GM19324 (cell line): ENCODE data around the gene PLLP.

ENCODE experiments used
- ATAC-seq: cut with Tn5 transposase; IDR thresholded peaks from one replicate; pipeline ENCODE4 v1.9.1; 2021; ENCODE audit warnings: mild to moderate bottlenecking, moderate library complexity; ENCODE audit not compliant: unreplicated experiment, low FRiP score

The PLLP gene, protein sequence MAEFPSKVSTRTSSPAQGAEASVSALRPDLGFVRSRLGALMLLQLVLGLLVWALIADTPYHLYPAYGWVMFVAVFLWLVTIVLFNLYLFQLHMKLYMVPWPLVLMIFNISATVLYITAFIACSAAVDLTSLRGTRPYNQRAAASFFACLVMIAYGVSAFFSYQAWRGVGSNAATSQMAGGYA

DNA sequence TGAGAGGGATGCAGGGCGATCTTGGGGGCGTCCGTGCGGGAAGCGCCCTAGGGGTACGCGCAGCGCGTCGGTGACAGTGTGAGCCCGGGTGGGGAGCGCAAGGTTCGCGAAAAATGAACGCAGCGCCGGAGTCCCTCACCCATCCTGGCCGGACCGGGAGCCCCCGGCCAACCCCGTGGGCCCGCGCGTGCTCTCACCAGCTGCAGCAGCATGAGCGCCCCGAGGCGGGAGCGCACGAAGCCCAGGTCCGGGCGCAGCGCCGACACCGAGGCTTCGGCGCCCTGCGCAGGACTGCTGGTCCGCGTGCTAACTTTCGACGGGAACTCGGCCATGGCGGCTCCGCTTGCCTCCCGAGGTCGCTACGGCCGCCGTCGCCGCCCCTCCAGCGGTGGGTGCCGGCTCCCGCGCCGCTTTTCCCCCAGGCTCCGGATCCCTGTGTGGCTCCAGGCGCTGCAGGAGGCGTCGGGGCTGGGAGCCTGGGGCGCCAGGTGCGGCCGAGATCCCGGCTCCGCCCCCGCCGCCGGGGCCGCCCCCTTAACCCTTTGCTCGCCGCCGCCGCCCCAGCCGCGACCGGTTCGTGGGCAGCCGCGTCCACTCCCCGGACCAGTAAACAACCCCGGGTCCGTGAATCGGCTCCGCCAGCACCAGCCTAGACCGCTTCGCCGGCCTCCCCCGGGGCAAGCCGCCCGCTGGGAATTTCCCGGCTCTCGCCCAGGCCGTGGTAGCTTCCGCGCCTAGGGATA lies at the start of gene PLLP:
TSS of gene PLLP (minus strand) at position 464 of the 743 bp plus-strand sequence. CDS start at position 332, 132 bp downstream.
- ATAC-seq, result no peak

GRCh38 chr16:57333402-57333801 lies 48.9 kb upstream of the PLLP start:
- ATAC-seq, result no peak

DNA sequence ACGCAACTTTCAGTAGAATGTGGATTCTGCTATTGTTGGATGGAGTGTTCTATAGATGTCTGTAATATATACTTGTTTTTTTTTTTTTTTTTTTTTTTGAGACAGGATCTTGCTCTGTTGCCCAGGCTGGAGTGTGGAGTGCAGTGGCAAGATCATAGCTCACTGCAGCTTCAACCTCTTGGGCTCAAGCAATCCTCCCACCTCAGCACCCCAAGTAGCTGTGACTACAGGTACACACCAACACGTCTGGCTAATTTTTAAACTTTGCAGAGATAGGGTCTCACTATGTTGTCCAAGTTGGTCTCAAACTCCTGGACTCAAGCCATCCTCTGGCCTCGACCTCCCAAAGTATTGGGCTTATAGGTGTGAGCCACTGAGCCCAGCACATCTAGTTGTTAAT lies 46.9 kb upstream of the PLLP start:
- no peak for ATAC-seq

DNA sequence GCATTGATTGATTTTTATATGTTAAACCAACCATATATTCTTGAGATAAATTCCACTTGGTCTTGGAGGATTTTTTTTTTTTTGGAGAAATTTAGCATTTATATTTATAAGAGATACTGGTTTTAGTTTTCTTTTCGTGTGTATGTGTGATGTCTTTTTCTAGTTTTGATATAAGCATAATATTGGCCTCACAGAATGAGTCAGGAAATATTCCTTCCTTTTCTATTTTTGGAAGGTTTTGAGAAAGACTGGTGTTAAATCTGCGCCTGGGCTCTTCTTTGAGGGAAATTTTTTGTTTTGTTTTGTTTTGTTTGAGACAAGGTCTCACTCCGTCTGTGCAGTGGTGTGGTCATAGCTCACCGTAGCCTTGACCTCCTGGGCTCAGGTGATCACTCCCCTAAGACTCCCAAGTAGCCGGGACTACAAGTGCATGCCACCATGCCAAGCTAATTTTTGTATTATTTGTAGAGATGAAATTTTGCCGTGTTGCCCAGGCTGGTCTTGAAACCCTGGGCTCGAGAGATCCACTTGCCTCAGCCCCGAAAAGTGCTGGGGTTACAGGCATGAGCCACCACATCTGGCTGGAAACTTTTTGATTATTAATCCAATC lies 45.4 kb upstream of the PLLP start:
- no peak for ATAC-seq

DNA sequence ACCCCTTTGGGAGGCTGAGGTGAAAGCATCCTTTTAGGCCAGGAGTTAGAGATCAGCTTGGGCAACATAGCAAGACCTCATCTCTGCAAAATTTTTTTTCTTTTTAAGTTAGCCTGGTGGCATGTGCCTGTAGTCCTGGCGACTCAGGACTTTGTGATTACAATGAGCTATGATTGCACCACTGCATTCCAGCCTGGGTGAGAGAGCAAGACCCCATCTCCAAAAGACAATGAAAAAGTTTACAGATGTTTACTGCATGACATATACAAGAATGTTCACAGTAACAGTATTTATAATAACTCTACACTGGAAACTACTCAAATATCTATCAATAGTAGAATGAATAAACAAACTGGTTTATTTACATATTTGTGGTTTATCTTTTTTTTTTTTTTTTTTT lies 41.0 kb upstream of the PLLP start:
- ATAC-seq, result no peak

DNA sequence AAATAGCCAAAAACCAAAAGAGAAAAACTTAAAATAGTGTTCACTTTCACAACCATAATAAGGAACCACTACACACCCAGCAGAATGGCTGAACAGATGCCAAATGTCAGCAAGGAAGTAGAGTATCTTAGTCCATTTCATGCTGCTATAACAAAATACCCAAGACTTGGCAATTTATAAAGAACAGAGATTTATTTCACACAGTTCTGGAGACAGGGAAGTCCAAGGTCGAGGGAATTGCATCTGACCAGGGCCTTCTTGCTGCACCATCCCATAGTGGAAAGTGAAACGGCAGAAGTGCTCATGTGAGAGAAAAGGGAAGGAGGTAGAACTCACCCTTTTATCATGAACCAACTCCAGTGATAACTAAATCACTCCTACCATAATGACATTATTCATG lies 40.3 kb upstream of the PLLP start:
- no peak for ATAC-seq

DNA sequence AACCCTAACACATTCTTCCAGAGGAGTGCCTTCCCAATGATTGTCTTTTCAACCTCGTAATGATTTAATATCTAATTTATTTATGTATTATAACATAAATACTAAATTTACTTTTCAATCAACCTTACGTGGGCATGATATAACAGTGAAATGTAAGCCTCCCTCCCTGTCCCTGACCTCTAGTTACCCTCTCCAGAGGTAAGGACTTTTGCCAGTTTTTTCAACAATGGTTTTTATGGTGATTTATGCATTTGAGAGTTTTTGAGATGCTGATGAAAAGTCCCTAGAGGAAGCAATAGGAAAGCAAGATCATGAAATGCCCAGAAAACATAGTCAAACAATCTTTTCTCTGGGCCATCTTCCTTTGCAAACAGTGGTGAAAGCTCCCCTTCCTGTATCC lies 35.2 kb upstream of the PLLP start:
- no peak for ATAC-seq

GRCh38 chr16:57318240-57318970 lies 33.9 kb upstream of the PLLP start:
- no peak for ATAC-seq

- ATAC-seq, result no peak
Measured at GRCh38 chr16:57316390-57317017, 32.0 kb upstream of the PLLP start.

DNA sequence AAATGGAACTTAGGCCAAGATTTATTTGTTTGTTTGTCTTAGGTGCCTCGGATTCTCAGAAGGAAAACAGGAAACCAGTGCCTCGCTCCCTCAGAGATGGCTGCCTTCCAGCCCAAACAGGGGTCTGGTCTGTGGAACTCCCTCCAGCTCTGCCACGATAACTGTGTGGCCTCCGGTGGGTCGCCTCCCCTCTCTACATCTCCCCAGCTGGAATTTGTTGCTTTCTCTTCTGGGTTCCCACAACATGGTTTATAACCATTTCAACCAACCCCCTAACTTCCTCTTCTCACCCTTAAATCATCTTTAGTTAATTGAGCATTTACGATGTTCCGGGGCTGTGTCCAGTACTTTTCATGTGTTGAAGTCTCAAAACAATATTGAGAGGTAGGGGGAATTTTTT lies 30.9 kb upstream of the PLLP start:
- no peak for ATAC-seq

- ATAC-seq, result no peak
Measured at GRCh38 chr16:57314161-57314785, 29.8 kb upstream of the PLLP start.

DNA sequence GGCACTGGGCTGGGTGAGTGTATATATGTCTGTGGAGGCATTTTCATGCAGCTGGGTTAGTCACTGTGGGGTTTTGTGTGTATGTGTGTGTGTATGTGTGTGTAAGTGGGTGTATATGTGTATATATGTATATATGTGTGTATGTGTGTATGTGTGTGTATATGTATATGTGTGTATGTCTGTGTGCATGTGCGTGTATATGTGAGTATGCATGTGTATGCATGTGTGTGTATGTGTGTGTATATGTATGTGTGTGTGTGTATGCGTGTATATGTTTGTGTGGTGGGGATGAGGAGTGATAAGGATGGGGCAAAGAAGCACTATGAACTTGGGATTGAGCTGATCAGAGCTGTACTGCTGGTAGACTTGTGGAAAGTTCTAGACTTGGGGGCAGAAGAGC lies 29.0 kb upstream of the PLLP start:
- no peak for ATAC-seq

DNA sequence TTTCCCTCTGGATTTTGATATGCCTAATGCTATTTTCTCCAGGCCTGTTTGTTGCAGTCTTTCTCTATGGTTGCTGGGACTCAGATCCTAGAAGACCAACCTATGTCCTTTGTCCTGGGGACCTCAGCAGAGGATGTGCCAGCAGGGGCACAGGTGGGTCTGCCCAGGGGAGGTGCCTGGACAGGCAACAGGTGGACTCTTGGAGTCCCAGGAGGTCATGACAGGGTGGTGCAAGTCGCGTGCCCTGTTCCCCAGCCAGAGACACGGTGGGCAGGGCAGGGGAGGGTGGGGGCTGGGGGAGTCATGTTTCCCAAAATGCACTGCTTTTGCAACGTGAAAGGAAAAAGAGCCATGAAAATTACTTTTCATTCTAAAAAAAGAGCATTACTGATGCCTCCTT lies 26.3 kb upstream of the PLLP start:
- ATAC-seq, result no peak

- ATAC-seq, result no peak
Measured at GRCh38 chr16:57308041-57308440, 23.6 kb upstream of the PLLP start.

GRCh38 chr16:57307365-57307764 lies 22.9 kb upstream of the PLLP start:
- no peak for ATAC-seq

DNA sequence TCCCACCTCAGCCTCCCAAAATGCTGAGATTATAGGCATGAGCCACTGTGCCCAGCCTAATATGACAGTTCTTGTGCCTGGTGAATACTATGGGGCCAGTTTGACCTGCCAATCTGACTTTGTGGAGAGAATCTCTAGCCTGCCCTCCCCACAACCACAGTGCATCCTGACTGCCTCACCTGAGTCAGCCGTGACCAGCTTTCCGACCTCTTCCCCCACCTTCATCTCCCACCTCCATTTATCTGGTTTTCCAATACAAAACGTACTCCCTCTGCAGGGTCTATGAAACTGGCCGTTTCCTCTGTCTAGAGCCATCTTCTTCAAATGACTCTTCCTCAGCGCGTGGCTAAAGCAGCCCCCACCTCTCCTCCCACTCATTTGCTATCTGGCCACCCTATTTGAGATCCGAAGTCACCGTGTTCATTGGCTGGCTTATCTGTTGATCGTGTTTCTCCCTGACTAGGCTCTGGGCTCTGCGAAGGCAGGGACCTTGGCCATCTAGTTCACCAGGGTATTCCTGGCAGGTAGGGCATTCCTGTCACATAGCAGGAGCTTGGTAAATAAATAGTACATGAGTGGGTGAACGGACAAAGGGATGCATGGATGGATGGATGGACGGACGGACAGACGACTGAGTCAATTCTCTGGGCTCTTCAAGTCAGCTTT lies 22.3 kb upstream of the PLLP start:
- no peak for ATAC-seq

GRCh38 chr16:57305159-57305811 lies 20.8 kb upstream of the PLLP start:
- ATAC-seq, result no peak

GRCh38 chr16:57304169-57305061 lies 19.9 kb upstream of the PLLP start:
- ATAC-seq, result no peak

DNA sequence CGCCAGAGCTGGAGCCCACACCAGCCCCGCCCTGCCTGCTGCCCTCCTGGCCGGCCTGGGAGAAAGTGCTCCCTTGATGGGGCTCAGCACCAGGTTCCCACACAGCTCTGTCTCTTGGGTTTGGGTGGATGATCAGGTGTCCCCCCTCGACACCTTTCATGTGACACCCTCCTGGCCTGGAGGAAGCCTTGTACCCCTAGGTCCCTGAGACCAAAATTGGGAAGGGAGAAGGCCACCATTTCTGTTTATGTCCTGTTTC lies 19.4 kb upstream of the PLLP start:
- ATAC-seq, result no peak
